GM12878 (cell line): ENCODE data around the gene PFKM. TPM values are rescaled to one million over a fixed set of nuclear protein-coding genes. Genes with fewer than 3 reads are reported as not detected.

Experiments used
- CEBPZ ChIP-seq: fragments of 150-350 bp; IDR thresholded peaks from 2 replicates; pipeline ENCODE4 v1.6.1; 2016; ENCODE audit warnings: low read depth, low read length
- E2F8 ChIP-seq: fragments of 450-650 bp; IDR thresholded peaks from 2 replicates; pipeline ENCODE4 v1.6.1; 2018; ENCODE audit warnings: mild to moderate bottlenecking, low read depth, moderate library complexity; ENCODE audit not compliant: partially characterized antibody
- FOXM1 ChIP-seq: IDR thresholded peaks from 2 replicates; pipeline ENCODE4 v1.6.1; 2012; ENCODE audit warnings: low read depth, mild to moderate bottlenecking, inconsistent platforms, low read length, moderate library complexity
- GABPA ChIP-seq: IDR thresholded peaks from 2 replicates; pipeline ENCODE4 v1.6.1; 2014; ENCODE audit warnings: antibody characterized with exemption, low read depth, mild to moderate bottlenecking, inconsistent platforms
- HDAC2 ChIP-seq: fragments of 200-600 bp; sonication (generic); IDR thresholded peaks from 2 replicates; pipeline ENCODE4 v1.6.1; 2017
- HDAC6 ChIP-seq: fragments of 200-600 bp; sonication (generic); IDR thresholded peaks from one replicate; pipeline ENCODE4 v1.8.0; 2017; ENCODE audit warnings: antibody characterized with exemption; ENCODE audit not compliant: unreplicated experiment
- IRF3 ChIP-seq: fragments of 450-650 bp; IDR thresholded peaks from 2 replicates; pipeline ENCODE4 v1.6.1; 2014; ENCODE audit warnings: mild to moderate bottlenecking
- IRF4 ChIP-seq: IDR thresholded peaks from 2 replicates; pipeline ENCODE4 v1.6.1; 2011; ENCODE audit warnings: low read depth, low read length
- IRF5 ChIP-seq: fragments of 450-650 bp; IDR thresholded peaks from 2 replicates; pipeline ENCODE4 v1.6.1; 2017; ENCODE audit warnings: borderline replicate concordance
- KLF5 ChIP-seq: fragments of 450-650 bp; IDR thresholded peaks from 2 replicates; pipeline ENCODE4 v1.6.1; 2014; ENCODE audit warnings: mild to moderate bottlenecking; ENCODE audit not compliant: partially characterized antibody
- NFIC ChIP-seq: IDR thresholded peaks from 2 replicates; pipeline ENCODE4 v1.6.1; 2012; ENCODE audit warnings: low read depth, mild to moderate bottlenecking, inconsistent platforms, low read length, moderate library complexity
- NFYA ChIP-seq: IDR thresholded peaks from 2 replicates; pipeline ENCODE4 v1.6.1; 2011; ENCODE audit warnings: low read depth, mild to moderate bottlenecking, low read length, improper control_type of control experiment, borderline replicate concordance
- NR2F1 ChIP-seq: fragments of 450-650 bp; conservative IDR thresholded peaks from 2 replicates; pipeline ENCODE4 v1.6.1; 2017; ENCODE audit warnings: mild to moderate bottlenecking
- POLR2AphosphoS2 ChIP-seq: IDR thresholded peaks from 2 replicates; pipeline ENCODE4 v1.6.1; 2011; ENCODE audit warnings: low read depth, mild to moderate bottlenecking, low read length, improper control_type of control experiment, moderate library complexity
- SIX5 ChIP-seq: IDR thresholded peaks from 2 replicates; pipeline ENCODE4 v1.6.1; 2011; ENCODE audit warnings: mild to moderate bottlenecking, low read depth, low read length, moderate library complexity; ENCODE audit not compliant: severe bottlenecking
- SREBF1 ChIP-seq: IDR thresholded peaks from 2 replicates; pipeline ENCODE4 v1.6.1; 2012; ENCODE audit warnings: mild to moderate bottlenecking, low read length
- SREBF2 ChIP-seq: IDR thresholded peaks from 2 replicates; pipeline ENCODE4 v1.6.1; 2012; ENCODE audit warnings: mild to moderate bottlenecking, low read length
- STAT3 ChIP-seq: IDR thresholded peaks from 2 replicates; pipeline ENCODE4 v1.6.1; 2011; ENCODE audit warnings: low read depth, low read length, improper control_type of control experiment
- SUPT20H ChIP-seq: IDR thresholded peaks from 2 replicates; pipeline ENCODE4 v1.6.1; 2011; ENCODE audit warnings: low read depth, mild to moderate bottlenecking, low read length, moderate library complexity, borderline replicate concordance; ENCODE audit not compliant: control insufficient read depth
- polyA plus RNA-seq, 11 experiments: library from polyadenylated mRNA; depleted of rRNA in 4 of 11; unstranded in 6 of 11; stranded (reverse) in 5 of 11; fragments of >200 nt; fragmentation: Nextera tagmentation in 4 of 11; fragmentation: Illumina TruSeq in 1 of 11; extraction: Ambion mirVana in 4 of 11; extraction: Trizol in 1 of 11; gene quantifications; 1 replicate in 1 of 11; 2 replicates in 10 of 11; pipeline versions ENCODE4 v1.2.1 to v1.2.3, GENCODE V29; 2011 to 2016; ENCODE audit warnings: inconsistent platforms in 2 of 11, missing spikeins in 2 of 11, low read depth in 1 of 11
- total RNA-seq, 4 experiments: library from RNA; depleted of rRNA in 3 of 4; stranded (reverse); fragments of >200 nt in 3 of 4; fragmentation: Illumina TruSeq in 1 of 4; extraction: Trizol in 1 of 4; gene quantifications; 2 replicates each; pipeline versions ENCODE4 v1.2.1 to v1.2.3, GENCODE V29; 2013 to 2021

The PFKM gene
- total and polyA plus RNA-seq, 10 of the 15 experiments (the other 5 are each of a cell fraction or from before 2014, with no cell fraction given) = 27.6 to 80.0 (median 55.8) TPM

- TF ChIP-seq CEBPZ (no peak), STAT3 (no peak), HDAC2 (no peak), IRF5 (no peak), HDAC6 (peak; percentile 59), KLF5 (peak; percentile 34), SUPT20H (no peak), NFYA (no peak), SREBF1 (no peak), IRF3 (no peak), POLR2AphosphoS2 (0 out of 2 replicates have a peak, but pooled peaks have one; percentile 49), NFIC (peak; percentile 25; the same call in 1 of the 2 replicates), IRF4 (no peak), GABPA (no peak), NR2F1 (no peak), SIX5 (no peak), E2F8 (no peak), FOXM1 (0 out of 2 replicates have a peak, but pooled peaks have one; percentile 20), SREBF2 (no peak)
These were observed 13.8 kb upstream of the PFKM start (continued) for GRCh38 chr12:48105321-48105866.
